Endodermal cell (in vitro differentiated cells): ENCODE results near the gene SCARB2. TPM values are rescaled to one million over a fixed set of nuclear protein-coding genes. Genes with fewer than 3 reads are reported as not detected.

Source experiments
- DNase-seq: peaks from one replicate; pipeline ENCODE4 v3.0.0-alpha.2; 2017
- H3K27ac ChIP-seq: 2 replicates; pipeline ENCODE4 v1.5.1; 2013; ENCODE audit warnings: mild to moderate bottlenecking, low read depth, low read length, moderate library complexity
- H3K27me3 ChIP-seq: 2 replicates; pipeline ENCODE4 v1.6.1; 2013; ENCODE audit warnings: mild to moderate bottlenecking, low read length, moderate library complexity; ENCODE audit not compliant: insufficient read depth, control insufficient read depth, poor library complexity, severe bottlenecking
- H3K36me3 ChIP-seq: 2 replicates; pipeline ENCODE4 v1.7.0; 2013; ENCODE audit warnings: mild to moderate bottlenecking, low read length, moderate library complexity; ENCODE audit not compliant: control insufficient read depth, insufficient read depth
- H3K4me1 ChIP-seq: one replicate; pipeline ENCODE4 v1.7.0; 2013; ENCODE audit warnings: low read length; ENCODE audit not compliant: control insufficient read depth, insufficient read depth
- H3K4me3 ChIP-seq: 2 replicates; pipeline ENCODE4 v1.5.1; 2013; ENCODE audit warnings: mild to moderate bottlenecking, low read length, moderate library complexity
- H3K9ac ChIP-seq: 2 replicates; pipeline ENCODE4 v1.6.1; 2013; ENCODE audit warnings: mild to moderate bottlenecking, low read length, moderate library complexity; ENCODE audit not compliant: poor library complexity, severe bottlenecking; ENCODE audit errors: extremely low read depth
- H3K9me3 ChIP-seq: 2 replicates; pipeline ENCODE4 v1.6.1; 2013; ENCODE audit warnings: mild to moderate bottlenecking, low read length, moderate library complexity; ENCODE audit not compliant: control insufficient read depth
- H3K27ac Mint-ChIP-seq: 2 replicates; pipeline ENCODE4 v1.8.0; 2020; ENCODE audit warnings: mixed read lengths
- H3K27me3 Mint-ChIP-seq: 2 replicates; pipeline ENCODE4 v1.8.0; 2021; ENCODE audit warnings: mild to moderate bottlenecking, mixed read lengths; ENCODE audit not compliant: insufficient read depth
- H3K36me3 Mint-ChIP-seq: 2 replicates; pipeline ENCODE4 v1.8.0; 2020; ENCODE audit warnings: low read depth, mixed read lengths
- H3K4me1 Mint-ChIP-seq: 2 replicates; pipeline ENCODE4 v1.8.0; 2020; ENCODE audit warnings: mixed read lengths
- H3K4me3 Mint-ChIP-seq: 2 replicates; pipeline ENCODE4 v1.8.0; 2020; ENCODE audit warnings: mild to moderate bottlenecking, moderate library complexity, mixed read lengths
- H3K9me3 Mint-ChIP-seq: 2 replicates; pipeline ENCODE4 v1.8.0; 2020; ENCODE audit warnings: mild to moderate bottlenecking, mixed read lengths
- WGBS, 2 experiments: methylation state at CpG; one replicate each; pipeline versions ENCODE4 v1.1.5 to v1.1.7; 2013; ENCODE audit warnings: missing lambda C conversion rate in 2 of 2, mixed read lengths in 1 of 2; ENCODE audit not compliant: insufficient coverage in 1 of 2, insufficient read length in 1 of 2; 5-methylcytosine and 5-hydroxymethylcytosine counted together
- total RNA-seq, 2 donors: library from RNA; stranded (reverse); fragmentation: NEBNext Ultra II Directional in 1 of 2; extraction: Animal tissue kit (Norgen Biotek cat#: 25700) in 1 of 2; gene quantifications; 2 replicates in 1 of 2; 3 replicates in 1 of 2; pipeline ENCODE4 v1.2.1, GENCODE V29; 2021
- TF ChIP-seq, protein P1 (sequence below): fragments of 200-600 bp; sonication (generic); conservative IDR thresholded peaks from 2 replicates; pipeline ENCODE4 v1.5.0; 2021; ENCODE audit warnings: antibody characterized with exemption, mild to moderate bottlenecking

SCARB2 gene
- total RNA-seq, 2 donors from 2014 or later, result 45.8 to 78.5 TPM

DNA sequence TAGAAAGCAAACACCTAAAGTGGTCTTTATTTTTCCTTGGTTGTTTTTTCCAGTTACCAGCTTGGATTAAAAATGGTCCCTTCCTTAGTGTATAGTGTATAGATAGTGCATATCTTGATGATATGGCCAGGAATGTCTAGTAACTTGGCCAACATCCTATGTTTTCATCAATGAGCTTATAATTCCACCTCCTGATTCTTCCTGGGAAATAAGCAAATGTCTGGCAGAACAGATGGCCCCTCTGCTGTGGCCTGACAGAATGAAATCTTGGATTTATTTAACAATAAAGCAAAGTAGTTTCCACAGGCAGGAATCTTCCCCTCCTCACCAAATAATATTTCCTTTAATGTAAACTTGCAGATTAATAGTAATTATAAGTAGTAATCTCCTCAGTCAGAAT, 6.1 kb downstream of the SCARB2 start:
- TF ChIP-seq, protein P1, sequence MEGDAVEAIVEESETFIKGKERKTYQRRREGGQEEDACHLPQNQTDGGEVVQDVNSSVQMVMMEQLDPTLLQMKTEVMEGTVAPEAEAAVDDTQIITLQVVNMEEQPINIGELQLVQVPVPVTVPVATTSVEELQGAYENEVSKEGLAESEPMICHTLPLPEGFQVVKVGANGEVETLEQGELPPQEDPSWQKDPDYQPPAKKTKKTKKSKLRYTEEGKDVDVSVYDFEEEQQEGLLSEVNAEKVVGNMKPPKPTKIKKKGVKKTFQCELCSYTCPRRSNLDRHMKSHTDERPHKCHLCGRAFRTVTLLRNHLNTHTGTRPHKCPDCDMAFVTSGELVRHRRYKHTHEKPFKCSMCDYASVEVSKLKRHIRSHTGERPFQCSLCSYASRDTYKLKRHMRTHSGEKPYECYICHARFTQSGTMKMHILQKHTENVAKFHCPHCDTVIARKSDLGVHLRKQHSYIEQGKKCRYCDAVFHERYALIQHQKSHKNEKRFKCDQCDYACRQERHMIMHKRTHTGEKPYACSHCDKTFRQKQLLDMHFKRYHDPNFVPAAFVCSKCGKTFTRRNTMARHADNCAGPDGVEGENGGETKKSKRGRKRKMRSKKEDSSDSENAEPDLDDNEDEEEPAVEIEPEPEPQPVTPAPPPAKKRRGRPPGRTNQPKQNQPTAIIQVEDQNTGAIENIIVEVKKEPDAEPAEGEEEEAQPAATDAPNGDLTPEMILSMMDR, result no peak
- H3K9me3 Mint-ChIP-seq, result no peaks in the 10 kb centered on the region
- H3K4me3 Mint-ChIP-seq, result no peak overlapping the region
- Histone ChIP-seq H3K27me3 (no peaks in the 10 kb centered on the region), H3K9ac (no peak overlapping the region), H3K36me3 (no peaks in the 10 kb centered on the region), H3K4me3 (no peak overlapping the region), H3K27ac (no peak overlapping the region), H3K9me3 (no peaks in the 10 kb centered on the region), H3K4me1 (peaks cover 6% of the 10 kb centered on the region)
- H3K27ac Mint-ChIP-seq, result no peak overlapping the region
- no peak for DNase-seq
- peaks cover 25% of the 10 kb centered on the region for H3K4me1 Mint-ChIP-seq
- no peaks in the 10 kb centered on the region for H3K36me3 Mint-ChIP-seq
- no peaks in the 10 kb centered on the region for H3K27me3 Mint-ChIP-seq

DNA sequence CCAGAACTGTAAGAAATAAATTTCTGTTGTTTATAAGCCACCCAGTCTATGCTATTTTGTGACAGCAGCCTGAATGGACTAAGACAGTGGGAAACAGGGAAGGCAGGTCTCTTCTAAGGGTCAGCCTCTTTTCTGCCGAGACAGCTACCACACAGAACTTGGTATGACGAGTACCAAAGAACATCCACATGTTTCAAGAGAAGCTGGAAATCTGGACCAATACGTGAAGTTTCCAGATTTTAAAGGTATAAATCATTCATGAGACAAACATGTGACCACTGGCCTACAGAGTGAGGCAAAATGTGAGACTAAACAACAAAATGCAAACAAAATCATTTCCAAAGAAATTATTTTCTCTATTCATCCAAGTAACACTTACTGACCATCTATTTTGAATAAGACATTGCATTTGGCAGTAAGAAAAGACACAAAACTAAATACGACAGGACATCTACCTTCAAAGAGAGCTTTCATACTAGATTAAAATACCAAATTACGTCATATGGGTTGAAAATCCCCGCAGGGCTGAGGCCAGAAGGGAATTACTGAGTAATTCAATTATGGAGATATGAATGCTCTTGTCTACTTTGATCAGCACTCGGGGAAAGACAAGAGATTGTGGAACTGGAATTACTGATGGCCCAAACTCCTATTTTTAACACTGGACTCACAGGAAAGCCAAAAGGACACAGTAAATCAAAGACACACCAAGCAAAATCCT, 7.2 kb downstream of the SCARB2 start:
- Mint-ChIP-seq H3K36me3 (no peaks in the 10 kb centered on the region), H3K27me3 (no peaks in the 10 kb centered on the region), H3K4me3 (no peak overlapping the region), H3K9me3 (no peaks in the 10 kb centered on the region), H3K27ac (no peak overlapping the region), H3K4me1 (peaks cover 14% of the 10 kb centered on the region)
- H3K4me1 ChIP-seq, result peaks cover 6% of the 10 kb centered on the region
- H3K9ac ChIP-seq, result no peak overlapping the region
- TF ChIP-seq, protein P1, result no peak
- H3K4me3 ChIP-seq, result no peak overlapping the region
- H3K27me3 ChIP-seq, result no peaks in the 10 kb centered on the region
- H3K9me3 ChIP-seq, result no peaks in the 10 kb centered on the region
- H3K27ac ChIP-seq, result no peak overlapping the region
- no peaks in the 10 kb centered on the region for H3K36me3 ChIP-seq
- WGBS, 2 experiments, result 92 to 93% methylated on average over 7 of the region's 7 CpGs
- no peak for DNase-seq

DNA sequence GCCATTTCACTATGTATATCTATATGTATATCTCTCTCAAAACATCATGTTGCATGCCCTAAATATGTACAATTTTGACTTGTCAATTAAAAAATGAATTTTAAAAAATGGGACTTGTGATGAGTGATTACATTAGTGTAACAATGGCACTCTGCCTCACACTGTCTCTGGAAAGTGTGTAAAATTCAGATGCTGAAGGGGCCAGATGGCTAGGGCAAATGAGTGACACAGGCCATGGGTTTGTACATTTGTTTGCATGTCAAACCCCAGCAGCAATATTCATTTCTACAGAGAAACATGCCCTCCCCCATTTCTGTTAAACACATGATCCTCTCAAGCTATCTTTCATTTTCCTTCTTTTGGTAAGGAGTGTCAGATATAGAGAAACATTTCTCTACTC, 8.1 kb downstream of the SCARB2 start:
- TF ChIP-seq, protein P1, result no peak
- Histone ChIP-seq H3K27ac (no peak overlapping the region), H3K27me3 (no peaks in the 10 kb centered on the region), H3K4me3 (no peak overlapping the region), H3K36me3 (no peaks in the 10 kb centered on the region), H3K4me1 (peaks cover 6% of the 10 kb centered on the region), H3K9me3 (no peaks in the 10 kb centered on the region), H3K9ac (no peak overlapping the region)
- H3K4me3 Mint-ChIP-seq, result no peak overlapping the region
- H3K36me3 Mint-ChIP-seq, result no peaks in the 10 kb centered on the region
- no peaks in the 10 kb centered on the region for H3K9me3 Mint-ChIP-seq
- no peak overlapping the region for H3K27ac Mint-ChIP-seq
- no peak for DNase-seq
- no peaks in the 10 kb centered on the region for H3K27me3 Mint-ChIP-seq
- peaks cover 11% of the 10 kb centered on the region for H3K4me1 Mint-ChIP-seq
